Panc1 (cell line): ENCODE data around the gene PPM1L. TPM values are rescaled to one million over a fixed set of nuclear protein-coding genes. Genes with fewer than 3 reads are reported as not detected.

Experiments used
- ATAC-seq: fragments of 200-7000 bp; cut with Tn5 transposase; 2 replicates; pipeline ENCODE4 v1.9.1; 2020; ENCODE audit warnings: mild to moderate bottlenecking, moderate library complexity
- BruUV-seq: library from RNA; stranded (reverse); fragments of 400-500 nt; replicated peaks from 2 replicates; lab custom pipeline; 2021; lab: Mats Ljungman, UMichigan
- CTCF ChIA-PET: fragments of 300-600 bp; sonication (Branson Sonifier 250); formaldehyde crosslinking; loops from one replicate; lab custom pipeline; 2022; ENCODE audit warnings: antibody characterized with exemption; lab: Charles Lee
- POLR2A ChIA-PET: fragments of 300-600 bp; sonication (Branson Sonifier 250); formaldehyde crosslinking; loops from one replicate; lab custom pipeline; 2022; ENCODE audit warnings: antibody characterized with exemption; lab: Charles Lee
- DNase-seq: peaks from one replicate; pipeline ENCODE4 v3.0.0-alpha.2; 2010; ENCODE audit warnings: low read depth, low spot score
- H3K27ac ChIP-seq: 2 replicates; pipeline ENCODE4 v1.5.1; 2011; ENCODE audit warnings: mild to moderate bottlenecking, low read length, inconsistent platforms
- H3K27me3 ChIP-seq: fragments of 200-500 bp; sonication (Bioruptor generic); 2 replicates; pipeline ENCODE4 v1.6.0; 2014; ENCODE audit warnings: low read length, inconsistent platforms; ENCODE audit not compliant: control insufficient read depth, insufficient read depth
- H3K36me3 ChIP-seq: fragments of 200-500 bp; sonication (Bioruptor generic); 2 replicates; pipeline ENCODE4 v1.5.1; 2014; ENCODE audit warnings: inconsistent platforms, mild to moderate bottlenecking, low read length, moderate library complexity; ENCODE audit not compliant: control insufficient read depth, insufficient read depth
- H3K4me1 ChIP-seq: 2 replicates; pipeline ENCODE4 v1.5.1; 2011; ENCODE audit warnings: inconsistent platforms, mild to moderate bottlenecking, low read length, moderate library complexity; ENCODE audit not compliant: control insufficient read depth, insufficient read depth
- H3K4me3 ChIP-seq, 2 experiments: 2 replicates each; pipeline ENCODE4 v1.5.1; 2011 to 2012; ENCODE audit warnings: low read depth in 2 of 2, low read length in 2 of 2, mild to moderate bottlenecking in 2 of 2, inconsistent platforms in 1 of 2, moderate library complexity in 1 of 2
- H3K9me3 ChIP-seq: fragments of 200-500 bp; sonication (Bioruptor generic); 2 replicates; pipeline ENCODE4 v1.5.1; 2014; ENCODE audit warnings: low read depth, mild to moderate bottlenecking, inconsistent platforms, low read length, moderate library complexity; ENCODE audit not compliant: control insufficient read depth, insufficient read depth
- POLR2AphosphoS5 ChIP-seq: IDR thresholded peaks from 2 replicates; pipeline ENCODE4 v1.6.1; 2012; ENCODE audit warnings: mild to moderate bottlenecking, low read depth, low read length, moderate library complexity
- SIN3A ChIP-seq: IDR thresholded peaks from 2 replicates; pipeline ENCODE4 v1.6.1; 2012; ENCODE audit warnings: low read depth, mild to moderate bottlenecking, low read length, moderate library complexity, borderline replicate concordance; ENCODE audit not compliant: insufficient read depth
- TCF7L2 ChIP-seq: IDR thresholded peaks from 2 replicates; pipeline ENCODE4 v1.6.1; 2011; ENCODE audit warnings: mild to moderate bottlenecking, low read depth, low read length, inconsistent platforms
- in situ Hi-C: cut with HindIII; loops from 2 replicates; pipeline ENCODE4 v1.10.0; 2016; ENCODE audit warnings: low sequenced_read_pairs, low pct_unique_long_range_greater_than_20kb
- intact Hi-C: fragments of 100-400 bp; cut with micrococcal nuclease; formaldehyde crosslinking; loops from one replicate; pipeline ENCODE4 v1.10.0; 2022; ENCODE audit not compliant: unreplicated experiment
- total RNA-seq: library from RNA; stranded (reverse); gene quantifications from one replicate; pipeline ENCODE4 v1.2.1, GENCODE V29; 2021; ENCODE audit not compliant: unreplicated experiment
- TF ChIP-seq, protein P1 (sequence below): fragments of 450-650 bp; IDR thresholded peaks from 2 replicates; pipeline ENCODE4 v1.5.1; 2017; ENCODE audit warnings: mild to moderate bottlenecking
- TF ChIP-seq, protein P2 (sequence below), 2 experiments: IDR thresholded peaks; 2 replicates each; pipeline ENCODE4 v1.6.1; 2011 to 2012; ENCODE audit warnings: low read depth in 2 of 2, control low read depth in 1 of 2, low read length in 1 of 2, mild to moderate bottlenecking in 1 of 2, moderate library complexity in 1 of 2; ENCODE audit not compliant: insufficient read depth in 1 of 2

The PPM1L gene
- total RNA-seq, 1 experiment from 2014 or later, result 23.8 TPM

DNA sequence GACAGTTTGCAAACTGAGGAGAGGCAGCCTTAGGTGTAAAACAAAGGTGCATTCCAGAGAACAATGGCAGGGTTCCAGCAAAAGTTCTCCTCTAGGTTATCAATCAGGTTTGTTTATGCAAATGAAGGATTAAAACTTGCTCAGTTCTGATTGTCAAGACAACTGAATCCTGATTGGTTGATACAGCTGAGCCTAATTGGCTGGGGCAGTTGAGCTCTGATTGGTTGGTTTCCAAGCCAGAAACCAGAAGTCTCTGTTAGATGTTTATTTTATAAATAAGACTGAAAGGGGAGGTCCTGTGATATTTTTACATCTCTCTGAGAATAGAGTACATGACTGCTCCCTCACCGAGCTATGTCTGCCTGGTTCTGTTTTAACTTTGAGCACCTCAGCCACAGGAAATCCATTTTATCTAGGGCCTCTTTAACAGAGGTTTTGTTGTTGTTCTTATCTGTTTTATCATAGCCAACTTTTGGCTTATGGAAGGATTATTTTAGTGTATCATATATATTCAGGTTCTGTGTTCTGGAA lies 37.8 kb downstream of the PPM1L start:
- DNase-seq (no peak), ATAC-seq (no peak)
- 0 out of 2 replicates have a peak, but pooled peaks cover 3% of the 10 kb centered on the region for H3K4me1 ChIP-seq
- CTCF ChIA-PET, result no interaction called here
- in situ Hi-C loops (no loop called here), intact Hi-C loops (no loop called here)
- POLR2A ChIA-PET, result no interaction called here
- H3K9me3 ChIP-seq, result no peaks in the 10 kb centered on the region
- H3K4me3 ChIP-seq, result no peak overlapping the region
- TF ChIP-seq, protein P1, sequence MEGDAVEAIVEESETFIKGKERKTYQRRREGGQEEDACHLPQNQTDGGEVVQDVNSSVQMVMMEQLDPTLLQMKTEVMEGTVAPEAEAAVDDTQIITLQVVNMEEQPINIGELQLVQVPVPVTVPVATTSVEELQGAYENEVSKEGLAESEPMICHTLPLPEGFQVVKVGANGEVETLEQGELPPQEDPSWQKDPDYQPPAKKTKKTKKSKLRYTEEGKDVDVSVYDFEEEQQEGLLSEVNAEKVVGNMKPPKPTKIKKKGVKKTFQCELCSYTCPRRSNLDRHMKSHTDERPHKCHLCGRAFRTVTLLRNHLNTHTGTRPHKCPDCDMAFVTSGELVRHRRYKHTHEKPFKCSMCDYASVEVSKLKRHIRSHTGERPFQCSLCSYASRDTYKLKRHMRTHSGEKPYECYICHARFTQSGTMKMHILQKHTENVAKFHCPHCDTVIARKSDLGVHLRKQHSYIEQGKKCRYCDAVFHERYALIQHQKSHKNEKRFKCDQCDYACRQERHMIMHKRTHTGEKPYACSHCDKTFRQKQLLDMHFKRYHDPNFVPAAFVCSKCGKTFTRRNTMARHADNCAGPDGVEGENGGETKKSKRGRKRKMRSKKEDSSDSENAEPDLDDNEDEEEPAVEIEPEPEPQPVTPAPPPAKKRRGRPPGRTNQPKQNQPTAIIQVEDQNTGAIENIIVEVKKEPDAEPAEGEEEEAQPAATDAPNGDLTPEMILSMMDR, result no peak
- TF ChIP-seq SIN3A (no peak), TCF7L2 (no peak), POLR2AphosphoS5 (no peak)
- TF ChIP-seq, protein P2, sequence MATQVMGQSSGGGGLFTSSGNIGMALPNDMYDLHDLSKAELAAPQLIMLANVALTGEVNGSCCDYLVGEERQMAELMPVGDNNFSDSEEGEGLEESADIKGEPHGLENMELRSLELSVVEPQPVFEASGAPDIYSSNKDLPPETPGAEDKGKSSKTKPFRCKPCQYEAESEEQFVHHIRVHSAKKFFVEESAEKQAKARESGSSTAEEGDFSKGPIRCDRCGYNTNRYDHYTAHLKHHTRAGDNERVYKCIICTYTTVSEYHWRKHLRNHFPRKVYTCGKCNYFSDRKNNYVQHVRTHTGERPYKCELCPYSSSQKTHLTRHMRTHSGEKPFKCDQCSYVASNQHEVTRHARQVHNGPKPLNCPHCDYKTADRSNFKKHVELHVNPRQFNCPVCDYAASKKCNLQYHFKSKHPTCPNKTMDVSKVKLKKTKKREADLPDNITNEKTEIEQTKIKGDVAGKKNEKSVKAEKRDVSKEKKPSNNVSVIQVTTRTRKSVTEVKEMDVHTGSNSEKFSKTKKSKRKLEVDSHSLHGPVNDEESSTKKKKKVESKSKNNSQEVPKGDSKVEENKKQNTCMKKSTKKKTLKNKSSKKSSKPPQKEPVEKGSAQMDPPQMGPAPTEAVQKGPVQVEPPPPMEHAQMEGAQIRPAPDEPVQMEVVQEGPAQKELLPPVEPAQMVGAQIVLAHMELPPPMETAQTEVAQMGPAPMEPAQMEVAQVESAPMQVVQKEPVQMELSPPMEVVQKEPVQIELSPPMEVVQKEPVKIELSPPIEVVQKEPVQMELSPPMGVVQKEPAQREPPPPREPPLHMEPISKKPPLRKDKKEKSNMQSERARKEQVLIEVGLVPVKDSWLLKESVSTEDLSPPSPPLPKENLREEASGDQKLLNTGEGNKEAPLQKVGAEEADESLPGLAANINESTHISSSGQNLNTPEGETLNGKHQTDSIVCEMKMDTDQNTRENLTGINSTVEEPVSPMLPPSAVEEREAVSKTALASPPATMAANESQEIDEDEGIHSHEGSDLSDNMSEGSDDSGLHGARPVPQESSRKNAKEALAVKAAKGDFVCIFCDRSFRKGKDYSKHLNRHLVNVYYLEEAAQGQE (IDR thresholded peaks at IDR 0.05; ENCODE audit: insufficient read depth in 1 of 2, low read depth in 2 of 2, low read length in 1 of 2), result no peak
- H3K36me3 ChIP-seq, result no peaks in the 10 kb centered on the region
- H3K27ac ChIP-seq, result no peak overlapping the region
- BruUV-seq, result no TSS peak
- H3K27me3 ChIP-seq, result no peaks in the 10 kb centered on the region

DNA sequence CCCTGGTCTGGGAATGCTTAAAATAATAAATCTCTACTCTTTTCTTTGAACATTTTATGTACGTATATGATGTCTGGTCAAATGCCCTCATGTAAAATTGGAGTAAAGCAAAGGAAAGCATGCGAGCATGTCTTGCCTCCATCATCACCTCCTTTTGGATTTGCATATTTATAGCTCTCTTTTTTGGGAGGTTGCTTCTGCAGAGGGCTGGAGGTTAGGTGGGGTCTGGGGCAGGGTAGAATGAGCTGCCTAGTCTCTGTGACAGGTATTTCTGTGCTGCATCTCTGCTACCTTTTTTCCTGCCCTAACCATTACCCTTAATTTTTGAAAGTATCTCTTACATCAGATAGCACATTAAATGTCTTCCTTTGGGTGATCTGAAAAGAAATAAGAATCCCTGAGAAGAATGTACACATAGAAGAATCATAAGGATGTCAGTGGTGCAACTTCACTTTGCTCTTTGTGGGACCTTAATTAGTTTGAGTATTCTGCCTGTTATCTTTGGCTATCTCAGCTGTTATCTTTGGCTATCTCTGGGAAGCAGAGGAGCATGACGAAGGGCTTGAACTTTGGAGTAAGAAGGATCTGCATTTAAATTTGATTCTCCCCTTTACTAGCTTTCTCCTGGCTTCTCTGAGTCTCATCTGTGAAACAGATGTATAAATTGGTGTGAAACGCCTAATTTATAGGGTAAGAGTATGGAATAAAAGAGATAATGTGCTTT lies 40.2 kb downstream of the PPM1L start:
- Histone ChIP-seq H3K27me3 (no peaks in the 10 kb centered on the region), H3K4me3 (no peak overlapping the region), H3K27ac (no peak overlapping the region), H3K36me3 (no peaks in the 10 kb centered on the region), H3K9me3 (no peaks in the 10 kb centered on the region), H3K4me1 (peaks cover 5% of the 10 kb centered on the region)
- intact Hi-C loops, result no loop called here
- POLR2A ChIA-PET, result no interaction called here
- BruUV-seq, result no TSS peak
- ATAC-seq (no peak), DNase-seq (no peak)
- CTCF ChIA-PET, result no interaction called here
- in situ Hi-C loops, result no loop called here
- TF ChIP-seq, protein P1, result no peak
- TF ChIP-seq TCF7L2 (no peak), POLR2AphosphoS5 (no peak), SIN3A (no peak)
- TF ChIP-seq, protein P2 (IDR thresholded peaks at IDR 0.05; ENCODE audit: insufficient read depth in 1 of 2, low read depth in 2 of 2, low read length in 1 of 2), result no peak
